ENCODE measurements around the gene SEMA6D. TPM values are rescaled to one million over a fixed set of nuclear protein-coding genes. Genes with fewer than 3 reads are reported as not detected.

Gene SEMA6D
- total RNA-seq, 1 experiment from 2014 or later, result 15.8 TPM

GRCh38 chr15:47786371-47786770, 69.1 kb downstream of the SEMA6D start:
- Mint-ChIP-seq H3K4me1 (peaks cover 20 to 23% of the 10 kb centered on the region in 2 experiments), H3K36me3 (ENCODE audit: insufficient read depth in 1 of 3, low read depth in 3 of 3) (peaks cover 0 to 5% (median 0%) of the 10 kb centered on the region in 3 experiments; a peak in 1 of 7 replicates), H3K27me3 (ENCODE audit: low read depth) (no peaks in the 10 kb centered on the region; the same call in 1 of the 2 replicates), H3K27ac (no peak overlapping the region), H3K9me3 (peaks cover 2 to 8% of the 10 kb centered on the region in 2 experiments; a peak in 2 of 5 replicates), H3K4me3 (no peak overlapping the region)
- Histone ChIP-seq H3K14ac (ENCODE audit: insufficient read depth, low read length) (no peak overlapping the region), H2BK120ac (ENCODE audit: low read depth, low read length, poor library complexity, severe bottlenecking) (no peak overlapping the region), H4K8ac (replicated peaks; ENCODE audit: insufficient read length, low read depth, low read length) (no peak overlapping the region), H2AK5ac (ENCODE audit: insufficient read length, low read length) (no peak overlapping the region), H3K79me2 (ENCODE audit: insufficient read depth, low read length) (no peaks in the 10 kb centered on the region), H2BK20ac (ENCODE audit: low read depth, low read length, poor library complexity, severe bottlenecking) (no peak overlapping the region), H3T11ph (ENCODE audit: low read length) (no peak overlapping the region), H3K23me2 (ENCODE audit: insufficient read length, low read depth, low read length, poor library complexity, severe bottlenecking) (no peaks in the 10 kb centered on the region), H2BK12ac (ENCODE audit: insufficient read length, low read depth, low read length) (no peak overlapping the region), H2BK5ac (ENCODE audit: insufficient read length, low read length) (no peak overlapping the region), H4K5ac (ENCODE audit: insufficient read length, low read depth, low read length) (no peak overlapping the region), H3K4me1 (ENCODE audit: insufficient read depth, low read length) (no peaks in the 10 kb centered on the region), H3K18ac (ENCODE audit: insufficient read length, low read depth, low read length) (no peak overlapping the region), H3K27ac (ENCODE audit: insufficient read length, low read depth, low read length) (no peak overlapping the region), H3K79me1 (ENCODE audit: insufficient read depth, low read depth, low read length, poor library complexity, severe bottlenecking) (no peaks in the 10 kb centered on the region), H3K23ac (ENCODE audit: insufficient read length, low read depth, low read length) (no peak overlapping the region), H3K9me3 (ENCODE audit: control insufficient read depth, low read depth, low read length) (no peaks in the 10 kb centered on the region), H3K4ac (ENCODE audit: low read depth, low read length) (no peak overlapping the region), H2BK15ac (ENCODE audit: low read depth, low read length) (no peak overlapping the region), H4K91ac (ENCODE audit: insufficient read length, low read depth, low read length) (no peak overlapping the region), H3K56ac (ENCODE audit: insufficient read length, low read depth, low read length) (no peak overlapping the region), H2AFZ (ENCODE audit: low read length) (no peak overlapping the region), H3K27me3 (ENCODE audit: insufficient read depth, low read length) (no peaks in the 10 kb centered on the region), H4K20me1 (ENCODE audit: control insufficient read depth, insufficient read depth, insufficient read length) (no peaks in the 10 kb centered on the region), H3K9ac (ENCODE audit: extremely low read depth, insufficient read length, low read length) (no peak overlapping the region), H3K4me2 (ENCODE audit: insufficient read depth, insufficient read length, low read length) (no peak overlapping the region)
- no peak for DNase-seq
- WGBS (ENCODE audit: extremely low coverage, insufficient read length, low lambda C conversion rate), result no CpG with 5 or more reads among the region's 4 CpGs
- no peak for TF ChIP-seq CTCF (conservative IDR thresholded peaks at IDR 0.05)

Data from H9 (cell line).